ENCODE measurements around the gene DICER1.

DICER1 gene

DNA sequence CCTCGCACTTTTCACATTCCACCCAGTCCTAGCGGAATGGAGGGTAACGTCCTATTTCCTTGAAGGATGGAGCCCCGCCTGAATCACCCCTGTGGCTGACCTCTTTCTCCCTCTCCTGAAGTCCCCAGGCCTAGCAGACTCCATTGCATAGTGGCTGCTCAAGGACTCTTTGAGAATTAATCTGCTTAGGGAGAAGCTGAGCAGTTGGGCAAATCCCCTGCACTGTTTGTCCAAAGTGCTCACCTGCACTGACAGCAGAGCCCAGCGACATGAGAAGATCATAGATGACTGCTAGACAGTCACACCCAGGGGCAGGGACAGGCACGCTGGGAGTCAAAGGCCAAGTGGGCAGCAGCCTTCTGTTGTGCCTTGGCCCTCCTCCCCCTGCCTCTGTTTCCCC is 37.7 kb upstream of the DICER1 start:
- ATAC-seq (ENCODE audit: insufficient read depth, low read depth): no peak
- Histone ChIP-seq H3K79me2 (ENCODE audit: insufficient read depth, low read length) (no peaks in the 10 kb centered on the region), H3K27ac (ENCODE audit: low read length) (no peak overlapping the region), H3K4me2 (ENCODE audit: insufficient read depth, low read length) (no peak overlapping the region), H3K36me3 (ENCODE audit: insufficient read depth, low read length) (no peaks in the 10 kb centered on the region), H3K4me1 (ENCODE audit: insufficient read depth, low read length) (no peaks in the 10 kb centered on the region), H3K9me3 (ENCODE audit: insufficient read depth, low read length, severe bottlenecking) (no peaks in the 10 kb centered on the region), H3K4me3 (ENCODE audit: low read depth in 1 of 2, low read length in 2 of 2) (no peak overlapping the region), H2AFZ (ENCODE audit: low read depth, low read length) (no peak overlapping the region), H4K20me1 (ENCODE audit: insufficient read depth, low read length) (no peaks in the 10 kb centered on the region), H3K27me3 (ENCODE audit: insufficient read depth, low read length, poor library complexity) (peaks cover 3% of the 10 kb centered on the region), H3K9ac (ENCODE audit: low read depth, low read length) (no peak overlapping the region)
- DNase-seq: no peak
- TF ChIP-seq, protein P1, sequence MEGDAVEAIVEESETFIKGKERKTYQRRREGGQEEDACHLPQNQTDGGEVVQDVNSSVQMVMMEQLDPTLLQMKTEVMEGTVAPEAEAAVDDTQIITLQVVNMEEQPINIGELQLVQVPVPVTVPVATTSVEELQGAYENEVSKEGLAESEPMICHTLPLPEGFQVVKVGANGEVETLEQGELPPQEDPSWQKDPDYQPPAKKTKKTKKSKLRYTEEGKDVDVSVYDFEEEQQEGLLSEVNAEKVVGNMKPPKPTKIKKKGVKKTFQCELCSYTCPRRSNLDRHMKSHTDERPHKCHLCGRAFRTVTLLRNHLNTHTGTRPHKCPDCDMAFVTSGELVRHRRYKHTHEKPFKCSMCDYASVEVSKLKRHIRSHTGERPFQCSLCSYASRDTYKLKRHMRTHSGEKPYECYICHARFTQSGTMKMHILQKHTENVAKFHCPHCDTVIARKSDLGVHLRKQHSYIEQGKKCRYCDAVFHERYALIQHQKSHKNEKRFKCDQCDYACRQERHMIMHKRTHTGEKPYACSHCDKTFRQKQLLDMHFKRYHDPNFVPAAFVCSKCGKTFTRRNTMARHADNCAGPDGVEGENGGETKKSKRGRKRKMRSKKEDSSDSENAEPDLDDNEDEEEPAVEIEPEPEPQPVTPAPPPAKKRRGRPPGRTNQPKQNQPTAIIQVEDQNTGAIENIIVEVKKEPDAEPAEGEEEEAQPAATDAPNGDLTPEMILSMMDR (IDR thresholded peaks at IDR 0.05; ENCODE audit: borderline replicate concordance, extremely low read depth, low read length, poor library complexity, severe bottlenecking): no peak
- TF ChIP-seq EZH2 (IDR thresholded peaks at IDR 0.05; ENCODE audit: borderline replicate concordance, low read depth, low read length, severe bottlenecking): no peak

GRCh38 chr14:95193081-95193480 is 35.8 kb upstream of the DICER1 start:
- no peak for TF ChIP-seq EZH2 (IDR thresholded peaks at IDR 0.05; ENCODE audit: borderline replicate concordance, low read depth, low read length, severe bottlenecking)
- TF ChIP-seq, protein P1 (IDR thresholded peaks at IDR 0.05; ENCODE audit: borderline replicate concordance, extremely low read depth, low read length, poor library complexity, severe bottlenecking): no peak
- H3K9ac ChIP-seq (ENCODE audit: low read depth, low read length): no peak overlapping the region
- ATAC-seq (ENCODE audit: insufficient read depth, low read depth) (no peak), DNase-seq (no peak)
- no peaks in the 10 kb centered on the region for H3K36me3 ChIP-seq (ENCODE audit: insufficient read depth, low read length)
- H2AFZ ChIP-seq (ENCODE audit: low read depth, low read length): no peak overlapping the region
- no peaks in the 10 kb centered on the region for H3K9me3 ChIP-seq (ENCODE audit: insufficient read depth, low read length, severe bottlenecking)
- H4K20me1 ChIP-seq (ENCODE audit: insufficient read depth, low read length): no peaks in the 10 kb centered on the region
- H3K4me1 ChIP-seq (ENCODE audit: insufficient read depth, low read length): no peaks in the 10 kb centered on the region
- H3K4me3 ChIP-seq (ENCODE audit: low read depth in 1 of 2, low read length in 2 of 2): no peak overlapping the region
- no peaks in the 10 kb centered on the region for H3K27me3 ChIP-seq (ENCODE audit: insufficient read depth, low read length, poor library complexity)
- H3K79me2 ChIP-seq (ENCODE audit: insufficient read depth, low read length): no peaks in the 10 kb centered on the region
- no peak overlapping the region for H3K4me2 ChIP-seq (ENCODE audit: insufficient read depth, low read length)
- no peak overlapping the region for H3K27ac ChIP-seq (ENCODE audit: low read length)

DNA sequence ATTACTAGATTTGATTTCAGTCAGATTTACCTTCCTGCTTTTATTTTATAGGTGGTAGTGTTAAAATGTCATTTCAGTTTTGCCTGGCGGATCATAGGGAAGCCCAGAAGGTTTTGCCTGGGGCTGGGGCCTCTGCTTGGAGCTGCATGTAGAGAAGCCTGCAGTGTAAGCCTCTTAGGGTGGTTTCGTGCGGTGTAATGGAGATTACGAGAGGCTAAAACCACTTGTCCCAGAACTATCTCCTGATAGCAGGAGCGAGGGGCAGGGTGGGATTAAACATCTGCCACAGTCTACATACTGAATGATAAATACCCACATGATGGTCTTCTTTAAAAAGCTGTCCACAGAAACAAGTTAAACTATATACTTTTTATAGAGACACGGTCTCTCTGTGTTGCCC is 35.0 kb upstream of the DICER1 start:
- no peak for DNase-seq
- Histone ChIP-seq H3K4me1 (ENCODE audit: insufficient read depth, low read length) (no peaks in the 10 kb centered on the region), H3K36me3 (ENCODE audit: insufficient read depth, low read length) (no peaks in the 10 kb centered on the region), H3K79me2 (ENCODE audit: insufficient read depth, low read length) (no peaks in the 10 kb centered on the region), H3K4me3 (ENCODE audit: low read depth in 1 of 2, low read length in 2 of 2) (no peak overlapping the region), H3K4me2 (ENCODE audit: insufficient read depth, low read length) (no peak overlapping the region), H3K9me3 (ENCODE audit: insufficient read depth, low read length, severe bottlenecking) (no peaks in the 10 kb centered on the region), H3K27ac (ENCODE audit: low read length) (no peak overlapping the region), H3K9ac (ENCODE audit: low read depth, low read length) (no peak overlapping the region), H3K27me3 (ENCODE audit: insufficient read depth, low read length, poor library complexity) (no peaks in the 10 kb centered on the region), H4K20me1 (ENCODE audit: insufficient read depth, low read length) (no peaks in the 10 kb centered on the region), H2AFZ (ENCODE audit: low read depth, low read length) (no peak overlapping the region)
- TF ChIP-seq EZH2 (IDR thresholded peaks at IDR 0.05; ENCODE audit: borderline replicate concordance, low read depth, low read length, severe bottlenecking): no peak
- TF ChIP-seq, protein P1 (IDR thresholded peaks at IDR 0.05; ENCODE audit: borderline replicate concordance, extremely low read depth, low read length, poor library complexity, severe bottlenecking): no peak
- ATAC-seq (ENCODE audit: insufficient read depth, low read depth): no peak

All from DND-41 (cell line).